ENCODE data around the gene MAJIN. TPM values are rescaled to one million over a fixed set of nuclear protein-coding genes. Genes with fewer than 3 reads are reported as not detected.
"Not testable (repeated sequence)": the region's sequence is repeated elsewhere in the genome, so short reads cannot be mapped to it uniquely, and the experiment has no call there.

Gene MAJIN
- total RNA-seq, 3 donors from 2014 or later, result not detected

GRCh38 chr11:65008016-65008415 lies 36.1 kb upstream of the MAJIN start:
- H3K9me3 ChIP-seq, result no peaks in the 10 kb centered on the region
- TF ChIP-seq CTCF (IDR thresholded peaks at IDR 0.05), result no peak
- no peak for DNase-seq
- H3K4me3 ChIP-seq, result no peak overlapping the region
- no peak for ATAC-seq
- H3K4me1 ChIP-seq (ENCODE audit: low read depth), result peaks cover 4% of the 10 kb centered on the region
- H3K36me3 ChIP-seq (ENCODE audit: low read depth), result no peaks in the 10 kb centered on the region
- intact Hi-C loops (cut with DNase I, micrococcal nuclease), result no loop called here

GRCh38 chr11:65003968-65004367 lies 32.1 kb upstream of the MAJIN start:
- H3K9me3 ChIP-seq; ATAC-seq; DNase-seq; H3K4me3 ChIP-seq; H3K36me3 ChIP-seq (ENCODE audit: low read depth); intact Hi-C loops (cut with DNase I, micrococcal nuclease): not testable (repeated sequence)
- peaks cover 13% of the 10 kb centered on the region for H3K4me1 ChIP-seq (ENCODE audit: low read depth)

GRCh38 chr11:65003282-65003681 lies 31.4 kb upstream of the MAJIN start:
- DNase-seq (peak in 1 of 3 donors; percentile 9), ATAC-seq (no peak)
- H3K9me3 ChIP-seq, result no peaks in the 10 kb centered on the region
- no peak overlapping the region for H3K4me3 ChIP-seq
- intact Hi-C loops (cut with DNase I, micrococcal nuclease), result no loop called here
- no peak for TF ChIP-seq CTCF (IDR thresholded peaks at IDR 0.05)
- H3K4me1 ChIP-seq (ENCODE audit: low read depth), result peaks cover 17% of the 10 kb centered on the region
- no peaks in the 10 kb centered on the region for H3K36me3 ChIP-seq (ENCODE audit: low read depth)

- Histone ChIP-seq H3K4me1 (ENCODE audit: low read depth) (peaks cover 23% of the 10 kb centered on the region), H3K36me3 (ENCODE audit: low read depth) (no peaks in the 10 kb centered on the region), H3K4me3 (no peak overlapping the region), H3K9me3 (no peaks in the 10 kb centered on the region)
- ATAC-seq (no peak), DNase-seq (peak in 1 of 3 donors; percentile 18)
- intact Hi-C loops (cut with DNase I, micrococcal nuclease), result no loop called here
- TF ChIP-seq CTCF (IDR thresholded peaks at IDR 0.05), result no peak
Measured at GRCh38 chr11:65002706-65003105, 30.8 kb upstream of the MAJIN start.

GRCh38 chr11:64999478-64999877 lies 27.6 kb upstream of the MAJIN start:
- intact Hi-C loops (cut with DNase I, micrococcal nuclease), result no loop called here
- Histone ChIP-seq H3K4me3 (no peak overlapping the region), H3K4me1 (ENCODE audit: low read depth) (peaks cover 33% of the 10 kb centered on the region), H3K36me3 (ENCODE audit: low read depth) (no peaks in the 10 kb centered on the region), H3K9me3 (no peaks in the 10 kb centered on the region)
- ATAC-seq (peak; percentile 39), DNase-seq (peak; percentile 62 to 71 (median 69))
- no peak for TF ChIP-seq CTCF (IDR thresholded peaks at IDR 0.05)

GRCh38 chr11:64998690-64999431 lies 27.0 kb upstream of the MAJIN start:
- intact Hi-C loops (cut with DNase I, micrococcal nuclease), result no loop called here
- TF ChIP-seq CTCF (IDR thresholded peaks at IDR 0.05), result no peak
- Histone ChIP-seq H3K4me1 (ENCODE audit: low read depth) (peaks cover 33% of the 10 kb centered on the region), H3K4me3 (no peak overlapping the region), H3K36me3 (ENCODE audit: low read depth) (no peaks in the 10 kb centered on the region), H3K9me3 (no peaks in the 10 kb centered on the region)
- ATAC-seq, result peak; percentile 86
- DNase-seq, result peak; percentile 67 to 82 (median 77)

All from mucosa of descending colon (tissue), 3 donors.